ENCODE data around the gene FER1L5. TPM values are rescaled to one million over a fixed set of nuclear protein-coding genes. Genes with fewer than 3 reads are reported as not detected.

Gene FER1L5
- total RNA-seq, 1 experiment from 2014 or later: 0.91 TPM

DNA sequence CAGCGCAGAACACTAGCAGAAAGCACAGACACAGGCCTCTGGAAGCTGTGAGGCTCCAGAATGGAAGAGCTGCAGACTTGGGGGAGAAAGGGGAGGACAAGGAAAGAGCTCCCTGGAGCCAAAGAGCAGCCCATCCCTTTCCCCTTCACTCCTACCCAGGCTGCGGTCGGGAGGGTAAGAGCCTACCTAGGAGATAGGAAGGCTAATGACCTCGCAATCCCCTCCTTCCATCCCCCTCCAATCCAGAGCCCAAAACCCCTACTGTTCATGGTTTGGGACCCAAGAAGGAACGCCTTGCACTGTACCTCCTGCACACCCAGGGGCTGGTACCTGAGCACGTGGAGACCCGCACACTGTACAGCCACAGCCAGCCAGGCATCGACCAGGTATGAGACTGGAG is 57.5 kb downstream of the FER1L5 start:
- ChIA-PET POLR2A (no interaction called here), RAD21 (ENCODE audit: low non-redundant PET in 1 of 2, low total read pairs in 2 of 2, uncharacterized antibody in 2 of 2, unreplicated experiment in 2 of 2) (no interaction called here), CTCF (no interaction called here)
- H4K20me1 ChIP-seq (ENCODE audit: insufficient read depth): no peaks in the 10 kb centered on the region
- H3K79me2 ChIP-seq (ENCODE audit: insufficient read depth, low read length): no peaks in the 10 kb centered on the region
- no peaks in the 10 kb centered on the region for H3K27me3 ChIP-seq (ENCODE audit: insufficient read depth, low read length)
- DNase-seq (ENCODE audit: low read depth, low spot score): no peak
- H3K27ac ChIP-seq (ENCODE audit: low read depth, low read length): no peak overlapping the region
- TF ChIP-seq EZH2phosphoT487 (IDR thresholded peaks at IDR 0.05; ENCODE audit: borderline replicate concordance) (no peak), ZFX (IDR thresholded peaks at IDR 0.05) (no peak), YY1 (IDR thresholded peaks at IDR 0.05; ENCODE audit: extremely low read depth, insufficient replicate concordance, low read depth, low read length) (no peak), ZBTB33 (IDR thresholded peaks at IDR 0.05; ENCODE audit: extremely low read depth, insufficient replicate concordance, low read length) (no peak), CBX3 (IDR thresholded peaks at IDR 0.05; ENCODE audit: low read depth) (no peak), CEBPB (IDR thresholded peaks at IDR 0.05; ENCODE audit: low read depth) (no peak), SP1 (IDR thresholded peaks at IDR 0.05; ENCODE audit: low read depth) (no peak), FOSL1 (IDR thresholded peaks at IDR 0.05; ENCODE audit: low read depth) (no peak), ZNF274 (IDR thresholded peaks at IDR 0.05; ENCODE audit: low read depth, low read length) (no peak), ELF1 (IDR thresholded peaks at IDR 0.05; ENCODE audit: borderline replicate concordance, low read depth) (no peak), POLR2A (IDR thresholded peaks at IDR 0.05; ENCODE audit: borderline replicate concordance, extremely low read depth, insufficient read depth, insufficient read length) (no peak), EGR1 (IDR thresholded peaks at IDR 0.05; ENCODE audit: low read depth) (no peak), CTCF (IDR thresholded peaks at IDR 0.05 in 2 of 3, conservative IDR thresholded peaks at IDR 0.05 in 1 of 3; ENCODE audit: borderline replicate concordance in 1 of 3, insufficient read depth in 1 of 3, low read depth in 2 of 3, low read length in 2 of 3) (no peak), JUND (IDR thresholded peaks at IDR 0.05) (no peak), POLR2AphosphoS5 (IDR thresholded peaks at IDR 0.05; ENCODE audit: low read depth, low read length) (no peak)
- TF ChIP-seq, protein P1, sequence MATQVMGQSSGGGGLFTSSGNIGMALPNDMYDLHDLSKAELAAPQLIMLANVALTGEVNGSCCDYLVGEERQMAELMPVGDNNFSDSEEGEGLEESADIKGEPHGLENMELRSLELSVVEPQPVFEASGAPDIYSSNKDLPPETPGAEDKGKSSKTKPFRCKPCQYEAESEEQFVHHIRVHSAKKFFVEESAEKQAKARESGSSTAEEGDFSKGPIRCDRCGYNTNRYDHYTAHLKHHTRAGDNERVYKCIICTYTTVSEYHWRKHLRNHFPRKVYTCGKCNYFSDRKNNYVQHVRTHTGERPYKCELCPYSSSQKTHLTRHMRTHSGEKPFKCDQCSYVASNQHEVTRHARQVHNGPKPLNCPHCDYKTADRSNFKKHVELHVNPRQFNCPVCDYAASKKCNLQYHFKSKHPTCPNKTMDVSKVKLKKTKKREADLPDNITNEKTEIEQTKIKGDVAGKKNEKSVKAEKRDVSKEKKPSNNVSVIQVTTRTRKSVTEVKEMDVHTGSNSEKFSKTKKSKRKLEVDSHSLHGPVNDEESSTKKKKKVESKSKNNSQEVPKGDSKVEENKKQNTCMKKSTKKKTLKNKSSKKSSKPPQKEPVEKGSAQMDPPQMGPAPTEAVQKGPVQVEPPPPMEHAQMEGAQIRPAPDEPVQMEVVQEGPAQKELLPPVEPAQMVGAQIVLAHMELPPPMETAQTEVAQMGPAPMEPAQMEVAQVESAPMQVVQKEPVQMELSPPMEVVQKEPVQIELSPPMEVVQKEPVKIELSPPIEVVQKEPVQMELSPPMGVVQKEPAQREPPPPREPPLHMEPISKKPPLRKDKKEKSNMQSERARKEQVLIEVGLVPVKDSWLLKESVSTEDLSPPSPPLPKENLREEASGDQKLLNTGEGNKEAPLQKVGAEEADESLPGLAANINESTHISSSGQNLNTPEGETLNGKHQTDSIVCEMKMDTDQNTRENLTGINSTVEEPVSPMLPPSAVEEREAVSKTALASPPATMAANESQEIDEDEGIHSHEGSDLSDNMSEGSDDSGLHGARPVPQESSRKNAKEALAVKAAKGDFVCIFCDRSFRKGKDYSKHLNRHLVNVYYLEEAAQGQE (IDR thresholded peaks at IDR 0.05; ENCODE audit: low read depth): no peak
- TF ChIP-seq, protein P2, sequence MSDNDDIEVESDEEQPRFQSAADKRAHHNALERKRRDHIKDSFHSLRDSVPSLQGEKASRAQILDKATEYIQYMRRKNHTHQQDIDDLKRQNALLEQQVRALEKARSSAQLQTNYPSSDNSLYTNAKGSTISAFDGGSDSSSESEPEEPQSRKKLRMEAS (IDR thresholded peaks at IDR 0.05): no peak
- H3K4me2 ChIP-seq (ENCODE audit: low read length): no peak overlapping the region
- H3K9me3 ChIP-seq (ENCODE audit: control insufficient read depth in 1 of 2, insufficient read depth in 1 of 2, low read depth in 1 of 2, low read length in 2 of 2): no peaks in the 10 kb centered on the region
- no peaks in the 10 kb centered on the region for H3K9me2 ChIP-seq (ENCODE audit: insufficient read depth)
- no peaks in the 10 kb centered on the region for H3K4me1 ChIP-seq (ENCODE audit: control insufficient read depth in 1 of 2, insufficient read depth in 2 of 2, low read length in 2 of 2)
- H3K9ac ChIP-seq (ENCODE audit: low read length): no peak overlapping the region
- intact Hi-C loops (cut with micrococcal nuclease): no loop called here
- H3K36me3 ChIP-seq (ENCODE audit: control insufficient read depth in 1 of 2, insufficient read depth in 2 of 2, low read length in 2 of 2): 0 out of 4 replicates have a peak, but pooled peaks cover 0 to 2% of the 10 kb centered on the region in 2 experiments
- ATAC-seq: no peak
- BruUV-seq (replicated peaks): no TSS peak
- no peak overlapping the region for H3K4me3 ChIP-seq (replicated peaks in 1 of 2; ENCODE audit: low read depth in 1 of 2, low read length in 2 of 2)
- no peak overlapping the region for H2AFZ ChIP-seq (ENCODE audit: low read depth, low read length, poor library complexity, severe bottlenecking)
